Mesodermal cell (in vitro differentiated cells): ENCODE data around the gene TFDP1.
A peak's percentile ranks its signal among the peaks of the same experiment; 100 is the strongest.

ENCODE experiments used
- H3K27ac ChIP-seq: 2 replicates; pipeline ENCODE4 v1.7.0; 2013; ENCODE audit warnings: mild to moderate bottlenecking, low read depth, low read length, moderate library complexity; ENCODE audit not compliant: severe bottlenecking
- H3K36me3 ChIP-seq: 2 replicates; pipeline ENCODE4 v1.7.1; 2013; ENCODE audit warnings: mild to moderate bottlenecking, low read length, moderate library complexity; ENCODE audit not compliant: control insufficient read depth, insufficient read depth
- H3K4me1 ChIP-seq: one replicate; pipeline ENCODE4 v1.7.1; 2013; ENCODE audit warnings: mild to moderate bottlenecking, low read length; ENCODE audit not compliant: insufficient read depth, control insufficient read depth, poor library complexity, severe bottlenecking
- H3K4me3 ChIP-seq: 2 replicates; pipeline ENCODE4 v1.7.0; 2013; ENCODE audit warnings: low read length, control low read depth, mild to moderate bottlenecking; ENCODE audit not compliant: insufficient read depth, poor library complexity, severe bottlenecking; ENCODE audit errors: extremely low read depth
- H3K9me3 ChIP-seq: 2 replicates; pipeline ENCODE4 v1.7.1; 2013; ENCODE audit warnings: mild to moderate bottlenecking, low read length, moderate library complexity; ENCODE audit not compliant: control insufficient read depth
- WGBS, 2 experiments: methylation state at CpG; one replicate each; pipeline ENCODE4 v1.1.5; 2013; ENCODE audit warnings: missing lambda C conversion rate in 2 of 2; ENCODE audit not compliant: insufficient coverage in 2 of 2; 5-methylcytosine and 5-hydroxymethylcytosine counted together

Gene TFDP1

GRCh38 chr13:113551081-113552000 lies 33.2 kb upstream of the TFDP1 start:
- Histone ChIP-seq H3K4me3 (no peak overlapping the region), H3K36me3 (peaks cover 60% of the 10 kb centered on the region), H3K9me3 (no peaks in the 10 kb centered on the region), H3K27ac (no peak overlapping the region), H3K4me1 (peaks cover 4% of the 10 kb centered on the region)
- 77 to 83% methylated on average over 11 to 14 of the region's 16 CpGs for WGBS, 2 experiments

GRCh38 chr13:113552079-113552478 lies 32.5 kb upstream of the TFDP1 start:
- H3K36me3 ChIP-seq: peaks cover 58% of the 10 kb centered on the region
- H3K4me3 ChIP-seq: no peak overlapping the region
- peaks cover 4% of the 10 kb centered on the region for H3K4me1 ChIP-seq
- no peaks in the 10 kb centered on the region for H3K9me3 ChIP-seq
- 95 to 96% methylated on average over 8 to 9 of the region's 11 CpGs for WGBS, 2 experiments
- H3K27ac ChIP-seq: no peak overlapping the region

- H3K4me1 ChIP-seq: no peaks in the 10 kb centered on the region
- H3K27ac ChIP-seq: peak overlapping the region; percentile 23
- peaks cover 53% of the 10 kb centered on the region for H3K36me3 ChIP-seq
- H3K9me3 ChIP-seq: no peaks in the 10 kb centered on the region
- WGBS, 2 experiments: 93 to 95% methylated on average over 11 to 15 of the region's 16 CpGs
- no peak overlapping the region for H3K4me3 ChIP-seq
These were observed 31.6 kb upstream of the TFDP1 start for GRCh38 chr13:113552786-113553434.

- Histone ChIP-seq H3K27ac (no peak overlapping the region), H3K4me1 (no peaks in the 10 kb centered on the region), H3K36me3 (peaks cover 49% of the 10 kb centered on the region), H3K9me3 (no peaks in the 10 kb centered on the region), H3K4me3 (no peak overlapping the region)
- 93 to 95% methylated on average over 8 to 12 of the region's 16 CpGs for WGBS, 2 experiments
These were observed 30.8 kb upstream of the TFDP1 start for GRCh38 chr13:113553511-113554332.

- no peak overlapping the region for H3K27ac ChIP-seq
- WGBS, 2 experiments: 97% methylated on average over 8 of the region's 9 CpGs; no CpG with 5 or more reads in 1 of the 2 experiments
- no peaks in the 10 kb centered on the region for H3K9me3 ChIP-seq
- no peak overlapping the region for H3K4me3 ChIP-seq
- no peaks in the 10 kb centered on the region for H3K4me1 ChIP-seq
- peaks cover 43% of the 10 kb centered on the region for H3K36me3 ChIP-seq
These were observed 30.2 kb upstream of the TFDP1 start for GRCh38 chr13:113554333-113554700.

GRCh38 chr13:113555141-113555540 lies 29.4 kb upstream of the TFDP1 start:
- H3K9me3 ChIP-seq: no peaks in the 10 kb centered on the region
- H3K4me3 ChIP-seq: no peak overlapping the region
- H3K27ac ChIP-seq: no peak overlapping the region
- H3K36me3 ChIP-seq: peaks cover 39% of the 10 kb centered on the region
- no peaks in the 10 kb centered on the region for H3K4me1 ChIP-seq
- 100% methylated on average over 2 to 4 of the region's 4 CpGs for WGBS, 2 experiments

- 97 to 100% methylated on average over 5 of the region's 5 CpGs for WGBS, 2 experiments
- Histone ChIP-seq H3K4me3 (no peak overlapping the region), H3K27ac (no peak overlapping the region)
These were observed 27.5 kb upstream of the TFDP1 start for GRCh38 chr13:113557013-113557412.

GRCh38 chr13:113558461-113558860 lies 26.1 kb upstream of the TFDP1 start:
- H3K4me3 ChIP-seq: no peak overlapping the region
- H3K9me3 ChIP-seq: no peaks in the 10 kb centered on the region
- no peak overlapping the region for H3K27ac ChIP-seq
- peaks cover 7% of the 10 kb centered on the region for H3K36me3 ChIP-seq
- no peaks in the 10 kb centered on the region for H3K4me1 ChIP-seq
- WGBS, 2 experiments: 95% methylated on average over 6 of the region's 6 CpGs

More at GRCh38 chr13:113557013-113557412, 27.5 kb upstream of the TFDP1 start:
- H3K4me1 ChIP-seq: no peaks in the 10 kb centered on the region
- H3K9me3 ChIP-seq: no peaks in the 10 kb centered on the region
- H3K36me3 ChIP-seq: peaks cover 21% of the 10 kb centered on the region

GRCh38 chr13:113559061-113559460 lies 25.5 kb upstream of the TFDP1 start:
- WGBS, 2 experiments: 99 to 100% methylated on average over 1 to 4 of the region's 7 CpGs
- Histone ChIP-seq H3K27ac (no peak overlapping the region), H3K36me3 (peaks cover under 1% of the 10 kb centered on the region), H3K4me3 (no peak overlapping the region), H3K4me1 (no peaks in the 10 kb centered on the region), H3K9me3 (no peaks in the 10 kb centered on the region)

GRCh38 chr13:113559901-113560644 lies 24.5 kb upstream of the TFDP1 start:
- Histone ChIP-seq H3K4me3 (no peak overlapping the region), H3K9me3 (no peaks in the 10 kb centered on the region), H3K36me3 (no peaks in the 10 kb centered on the region), H3K27ac (no peak overlapping the region), H3K4me1 (no peaks in the 10 kb centered on the region)
- 94 to 97% methylated on average over 47 of the region's 56 CpGs for WGBS, 2 experiments
